SK-N-SH (cell line): ENCODE measurements around the gene CLPSL1. TPM values are rescaled to one million over a fixed set of nuclear protein-coding genes. Genes with fewer than 3 reads are reported as not detected.

Experiments used
- CTCF ChIA-PET: fragments of 300-600, 350-600 bp; formaldehyde crosslinking; extraction: SDS; loops from one replicate; lab custom pipeline; 2021; lab: Yijun Ruan, JAX
- POLR2A ChIA-PET: fragments of 350-600 bp; sonication (Branson Sonifier 250); formaldehyde crosslinking; extraction: SDS; loops from one replicate; lab custom pipeline; 2020; ENCODE audit warnings: antibody characterized with exemption, inconsistent platforms; lab: Yijun Ruan, JAX
- DNase-seq: peaks from one replicate; pipeline ENCODE4 v3.0.0; 2012
- H2AFZ ChIP-seq: fragments of 200-600 bp; sonication (generic); 2 replicates; pipeline ENCODE4 v1.8.1; 2016; ENCODE audit warnings: antibody characterized with exemption, mild to moderate bottlenecking, low read depth
- H3F3A ChIP-seq: fragments of 200-600 bp; sonication (generic); replicated peaks from 2 replicates; pipeline ENCODE3; 2016; ENCODE audit warnings: antibody characterized with exemption, mild to moderate bottlenecking; ENCODE audit not compliant: insufficient read depth
- H3K27ac ChIP-seq, 2 experiments: fragments of 200-500 bp in 1 of 2; fragments of 200-600 bp in 1 of 2; sonication (Bioruptor generic) in 1 of 2; sonication (generic), shearing (Covaris generic) in 1 of 2; 2 replicates each; pipeline versions ENCODE4 v1.5.1 to v1.6.1; 2014 to 2016; ENCODE audit warnings: low read depth in 2 of 2, inconsistent platforms in 1 of 2, low read length in 1 of 2, mild to moderate bottlenecking in 1 of 2, mixed read lengths in 1 of 2
- H3K27me3 ChIP-seq: fragments of 200-600 bp; sonication (generic), shearing (Covaris generic); 2 replicates; pipeline ENCODE4 v1.6.1; 2016; ENCODE audit warnings: mixed run types; ENCODE audit not compliant: insufficient read depth
- H3K36me3 ChIP-seq, 2 experiments: fragments of 200-500 bp in 1 of 2; fragments of 200-600 bp in 1 of 2; sonication (Bioruptor generic) in 1 of 2; sonication (generic) in 1 of 2; replicated peaks in 1 of 2; 2 replicates each; pipeline versions ENCODE3 to v1.5.1; 2014 to 2016; ENCODE audit warnings: low read length in 1 of 2, mild to moderate bottlenecking in 1 of 2; ENCODE audit not compliant: insufficient read depth in 2 of 2, control insufficient read depth in 1 of 2
- H3K4me1 ChIP-seq, 2 experiments: fragments of 200-500 bp in 1 of 2; fragments of 200-600 bp in 1 of 2; sonication (Bioruptor generic) in 1 of 2; sonication (generic), shearing (Covaris generic) in 1 of 2; 2 replicates each; pipeline versions ENCODE4 v1.5.1 to v1.6.1; 2014 to 2016; ENCODE audit warnings: low read depth in 1 of 2, low read length in 1 of 2, mixed run types in 1 of 2; ENCODE audit not compliant: insufficient read depth in 2 of 2, control insufficient read depth in 1 of 2
- H3K4me2 ChIP-seq: fragments of 200-600 bp; sonication (generic), shearing (Covaris generic); 2 replicates; pipeline ENCODE4 v1.6.1; 2017; ENCODE audit warnings: mixed run types
- H3K4me3 ChIP-seq, 2 experiments: fragments of 200-500 bp in 1 of 2; fragments of 200-600 bp in 1 of 2; sonication (Bioruptor generic) in 1 of 2; sonication (generic), shearing (Covaris generic) in 1 of 2; 2 replicates each; pipeline versions ENCODE4 v1.5.1 to v1.8.1; 2014 to 2016; ENCODE audit warnings: low read depth in 2 of 2, inconsistent platforms in 1 of 2, low read length in 1 of 2, mild to moderate bottlenecking in 1 of 2, mixed read lengths in 1 of 2, moderate library complexity in 1 of 2
- H3K79me2 ChIP-seq: fragments of 200-600 bp; sonication (generic); 2 replicates; pipeline ENCODE4 v1.8.1; 2017; ENCODE audit warnings: mild to moderate bottlenecking; ENCODE audit not compliant: insufficient read depth
- H3K9ac ChIP-seq: fragments of 200-600 bp; sonication (generic); 2 replicates; pipeline ENCODE4 v1.6.1; 2017; ENCODE audit warnings: mixed run types
- H3K9me2 ChIP-seq: fragments of 200-600 bp; sonication (generic); 2 replicates; pipeline ENCODE4 v1.6.1; 2017; ENCODE audit warnings: mixed run types
- H3K9me3 ChIP-seq: fragments of 200-600 bp; sonication (generic); 2 replicates; pipeline ENCODE4 v1.6.1; 2017; ENCODE audit warnings: mixed run types, mild to moderate bottlenecking, moderate library complexity
- H4K20me1 ChIP-seq: fragments of 200-600 bp; sonication (generic); 2 replicates; pipeline ENCODE4 v1.6.1; 2017; ENCODE audit warnings: mild to moderate bottlenecking, mixed run types; ENCODE audit not compliant: insufficient read depth
- CTCF ChIP-seq: fragments of 200-600 bp; sonication (generic); IDR thresholded peaks from 2 replicates; pipeline ENCODE4 v1.6.1; 2017; ENCODE audit warnings: antibody characterized with exemption, mild to moderate bottlenecking, moderate library complexity
- FOXM1 ChIP-seq: IDR thresholded peaks from 2 replicates; pipeline ENCODE4 v1.4.0; 2012; ENCODE audit warnings: low read depth, mild to moderate bottlenecking
- JUND ChIP-seq: IDR thresholded peaks from 2 replicates; pipeline ENCODE4 v1.4.0; 2012
- RAD21 ChIP-seq: IDR thresholded peaks from 2 replicates; pipeline ENCODE4 v1.6.1; 2012; ENCODE audit warnings: mild to moderate bottlenecking, low read length
- SMC3 ChIP-seq: IDR thresholded peaks from 2 replicates; pipeline ENCODE4 v1.6.1; 2012; ENCODE audit warnings: low read depth, low read length, improper control_type of control experiment
- TCF12 ChIP-seq: IDR thresholded peaks from 2 replicates; pipeline ENCODE4 v1.4.0; 2012
- WGBS: methylation state at CpG from one replicate; pipeline ENCODE4 v1.1.6; 2017; ENCODE audit warnings: low lambda C conversion rate; 5-methylcytosine and 5-hydroxymethylcytosine counted together
- polyA plus RNA-seq, 3 experiments: library from polyadenylated mRNA; depleted of rRNA; stranded (reverse); fragments of >200 nt; gene quantifications; 2 replicates each; pipeline ENCODE4 v1.2.3, GENCODE V29; 2012
- TF ChIP-seq, protein P1 (sequence below): IDR thresholded peaks from 2 replicates; pipeline ENCODE4 v1.4.0; 2012; ENCODE audit warnings: low read depth, borderline replicate concordance

The CLPSL1 gene
- polyA plus RNA-seq, 1 of the 3 experiments (the other 2 are of a cell fraction): not detected

DNA sequence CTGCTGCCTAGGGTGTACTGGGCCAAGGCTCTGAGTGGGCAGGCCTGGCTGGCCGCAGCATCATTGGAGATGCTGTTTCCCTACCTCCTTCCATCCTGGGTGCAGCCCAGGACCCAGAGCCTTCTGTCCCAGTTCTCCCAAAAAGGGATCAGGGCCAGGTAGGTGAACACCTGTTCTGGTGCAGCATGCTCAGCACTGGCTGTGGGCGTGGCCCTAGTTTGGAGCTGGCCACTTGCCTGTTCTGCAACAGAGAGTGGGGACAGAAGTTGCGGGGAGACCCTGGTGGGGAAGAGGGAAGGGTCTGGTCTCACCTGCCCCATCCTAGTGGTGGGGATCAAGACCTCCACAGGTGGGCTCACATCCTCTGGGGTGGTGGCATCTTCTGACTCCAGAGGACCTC is 45.4 kb upstream of the CLPSL1 start:
- H3K36me3 ChIP-seq: no peaks in the 10 kb centered on the region
- DNase-seq: no peak
- ChIA-PET CTCF (interaction anchor here (0.6 to 11.0 kb wide), 22 partner anchors 11 to 440 kb away, joined by 3 to 271 read pairs (median 11); partner anchors contain the start of genes FKBP5 and PPARD), POLR2A (interaction anchor here (0.6 to 0.9 kb wide), 2 partner anchors 111 to 210 kb away, joined by 6 to 8 read pairs; no protein-coding TSS in a partner anchor)
- H3K9me3 ChIP-seq: no peaks in the 10 kb centered on the region
- 93% methylated on average over 3 of the region's 3 CpGs for WGBS
- no peaks in the 10 kb centered on the region for H3K27me3 ChIP-seq
- no peaks in the 10 kb centered on the region for H4K20me1 ChIP-seq
- H2AFZ ChIP-seq: no peak overlapping the region
- H3F3A ChIP-seq: no peaks in the 10 kb centered on the region
- no peak overlapping the region for H3K4me2 ChIP-seq
- H3K4me3 ChIP-seq: no peak overlapping the region
- no peak overlapping the region for H3K27ac ChIP-seq
- no peak overlapping the region for H3K9ac ChIP-seq
- TF ChIP-seq TCF12: no peak
- no peak for TF ChIP-seq FOXM1
- TF ChIP-seq, protein P1, sequence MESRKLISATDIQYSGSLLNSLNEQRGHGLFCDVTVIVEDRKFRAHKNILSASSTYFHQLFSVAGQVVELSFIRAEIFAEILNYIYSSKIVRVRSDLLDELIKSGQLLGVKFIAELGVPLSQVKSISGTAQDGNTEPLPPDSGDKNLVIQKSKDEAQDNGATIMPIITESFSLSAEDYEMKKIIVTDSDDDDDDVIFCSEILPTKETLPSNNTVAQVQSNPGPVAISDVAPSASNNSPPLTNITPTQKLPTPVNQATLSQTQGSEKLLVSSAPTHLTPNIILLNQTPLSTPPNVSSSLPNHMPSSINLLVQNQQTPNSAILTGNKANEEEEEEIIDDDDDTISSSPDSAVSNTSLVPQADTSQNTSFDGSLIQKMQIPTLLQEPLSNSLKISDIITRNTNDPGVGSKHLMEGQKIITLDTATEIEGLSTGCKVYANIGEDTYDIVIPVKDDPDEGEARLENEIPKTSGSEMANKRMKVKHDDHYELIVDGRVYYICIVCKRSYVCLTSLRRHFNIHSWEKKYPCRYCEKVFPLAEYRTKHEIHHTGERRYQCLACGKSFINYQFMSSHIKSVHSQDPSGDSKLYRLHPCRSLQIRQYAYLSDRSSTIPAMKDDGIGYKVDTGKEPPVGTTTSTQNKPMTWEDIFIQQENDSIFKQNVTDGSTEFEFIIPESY: no peak
- no peaks in the 10 kb centered on the region for H3K9me2 ChIP-seq
- peaks cover 5 to 20% of the 10 kb centered on the region in 2 experiments; a peak in 2 of 4 replicates for H3K4me1 ChIP-seq
- no peaks in the 10 kb centered on the region for H3K79me2 ChIP-seq

GRCh38 chr6:35736253-35736894 is 44.4 kb upstream of the CLPSL1 start:
- H3K4me2 ChIP-seq: no peak overlapping the region
- H3K36me3 ChIP-seq: no peaks in the 10 kb centered on the region
- no peaks in the 10 kb centered on the region for H3K27me3 ChIP-seq
- H3F3A ChIP-seq: no peaks in the 10 kb centered on the region
- H3K9ac ChIP-seq: no peak overlapping the region
- DNase-seq: peak; percentile 81
- WGBS: 66% methylated on average over 8 of the region's 8 CpGs
- TF ChIP-seq FOXM1 (no peak), CTCF (peak; percentile 95), SMC3 (peak; percentile 85), JUND (no peak), RAD21 (peak; percentile 88)
- no peak overlapping the region for H3K27ac ChIP-seq
- ChIA-PET CTCF (interaction anchor here (0.6 to 11.0 kb wide), 52 partner anchors 8 to 441 kb away, joined by 3 to 271 read pairs (median 7); partner anchors contain the start of genes FANCE, FKBP5, PPARD and TEAD3), POLR2A (interaction anchor here (0.6 to 1.2 kb wide), 4 partner anchors 112 to 278 kb away, joined by 4 to 8 read pairs (median 6); no protein-coding TSS in a partner anchor)
- no peak overlapping the region for H2AFZ ChIP-seq
- H4K20me1 ChIP-seq: no peaks in the 10 kb centered on the region
- H3K4me3 ChIP-seq: no peak overlapping the region; a peak in 1 of 4 replicates
- H3K9me2 ChIP-seq: no peaks in the 10 kb centered on the region
- no peaks in the 10 kb centered on the region for H3K79me2 ChIP-seq
- H3K9me3 ChIP-seq: no peaks in the 10 kb centered on the region
- H3K4me1 ChIP-seq: peaks cover 5 to 15% of the 10 kb centered on the region in 2 experiments; a peak in 1 of 4 replicates
